ENCODE results near the gene KCNH3.

Gene KCNH3

DNA sequence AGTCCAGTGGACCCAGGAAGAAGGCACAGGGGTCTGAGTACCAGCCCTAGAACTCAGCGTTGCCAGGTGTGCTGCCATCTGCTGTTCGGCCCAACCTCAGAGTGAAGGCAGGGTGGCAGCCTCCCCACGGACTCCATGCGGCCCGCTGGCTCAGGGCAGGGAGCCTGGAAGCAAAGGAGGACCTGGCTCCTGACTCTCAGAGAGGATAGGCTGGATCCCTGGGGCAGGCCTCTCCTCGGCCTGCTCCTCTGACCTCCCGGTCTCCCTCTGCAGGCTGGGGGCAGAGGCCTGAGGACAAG lies 19.0 kb downstream of the KCNH3 start:
- Histone ChIP-seq H3K9me3 (ENCODE audit: control insufficient read depth in 1 of 2, low read length in 2 of 2) (no peaks in the 10 kb centered on the region), H3K27ac (ENCODE audit: low read length) (no peak overlapping the region), H3K4me3 (ENCODE audit: low read depth in 1 of 2, low read length in 2 of 2) (no peak overlapping the region), H3K36me3 (ENCODE audit: control insufficient read depth in 1 of 2, insufficient read depth in 2 of 2, low read length in 2 of 2) (peaks cover 36 to 67% of the 10 kb centered on the region in 2 donors), H3K4me1 (ENCODE audit: control insufficient read depth in 1 of 2, insufficient read depth in 2 of 2, low read length in 2 of 2) (no peaks in the 10 kb centered on the region), H3K27me3 (ENCODE audit: low read depth, low read length) (no peaks in the 10 kb centered on the region)

DNA sequence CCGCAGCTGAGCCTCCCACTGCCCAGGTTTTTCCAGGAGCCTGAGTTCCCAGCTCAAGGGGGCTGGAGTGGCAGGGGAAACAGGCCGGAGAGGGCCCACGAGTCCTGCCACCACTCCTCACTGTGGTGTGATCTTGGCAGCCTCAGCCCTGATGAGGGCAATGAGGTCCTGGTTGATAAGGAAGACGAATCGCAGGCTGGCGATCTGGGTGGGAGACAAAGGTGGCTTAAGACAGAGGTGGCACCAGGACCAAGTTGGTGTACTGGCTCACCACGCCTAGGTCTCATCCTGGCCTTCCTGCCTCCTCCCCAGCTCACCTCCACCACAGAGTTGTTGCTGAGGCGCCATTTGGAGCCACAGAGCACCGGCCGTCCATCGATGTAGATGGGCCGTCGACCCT lies 19.7 kb downstream of the KCNH3 start:
- Histone ChIP-seq H3K36me3 (ENCODE audit: control insufficient read depth in 1 of 2, insufficient read depth in 2 of 2, low read length in 2 of 2) (peaks cover 43 to 74% of the 10 kb centered on the region in 2 donors), H3K9me3 (ENCODE audit: control insufficient read depth in 1 of 2, low read length in 2 of 2) (no peaks in the 10 kb centered on the region), H3K4me1 (ENCODE audit: control insufficient read depth in 1 of 2, insufficient read depth in 2 of 2, low read length in 2 of 2) (no peaks in the 10 kb centered on the region), H3K27ac (ENCODE audit: low read length) (no peak overlapping the region), H3K4me3 (ENCODE audit: low read depth in 1 of 2, low read length in 2 of 2) (no peak overlapping the region), H3K27me3 (ENCODE audit: low read depth, low read length) (no peaks in the 10 kb centered on the region)

DNA sequence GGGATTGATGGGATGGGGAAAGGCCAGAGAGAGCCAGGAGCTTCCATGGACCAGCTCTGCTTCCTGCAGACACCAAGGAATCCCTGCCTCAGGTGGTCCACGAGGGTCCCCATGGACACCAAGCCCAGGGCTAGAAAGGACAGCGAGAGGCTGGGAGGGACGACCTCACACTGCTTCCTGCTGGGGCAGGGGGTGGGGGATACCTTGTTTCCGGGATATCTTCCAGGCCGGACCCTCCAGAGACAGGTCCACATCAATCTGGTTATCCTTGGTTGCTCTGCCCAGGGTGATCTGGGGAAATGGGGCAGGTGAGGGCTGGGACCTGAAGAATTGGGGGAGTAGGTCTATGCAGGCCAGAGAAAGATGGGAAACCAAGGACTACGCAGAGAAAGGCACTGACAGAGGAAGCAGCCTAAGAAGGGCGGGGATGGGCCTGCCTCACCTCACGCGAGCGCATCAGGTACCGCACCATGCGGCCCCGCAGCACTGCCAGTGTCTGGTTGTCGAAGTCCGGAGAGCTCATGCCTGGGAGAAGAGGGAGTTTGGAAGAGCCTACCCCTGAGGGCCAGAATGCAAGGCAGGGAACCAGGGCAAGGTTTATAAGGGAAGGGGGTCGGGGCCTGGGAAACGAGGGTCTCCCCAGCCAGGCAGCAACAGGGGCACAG lies 20.3 kb downstream of the KCNH3 start:
- H3K4me1 ChIP-seq (ENCODE audit: control insufficient read depth in 1 of 2, insufficient read depth in 2 of 2, low read length in 2 of 2): no peaks in the 10 kb centered on the region
- H3K36me3 ChIP-seq (ENCODE audit: control insufficient read depth in 1 of 2, insufficient read depth in 2 of 2, low read length in 2 of 2): peaks cover 47 to 80% of the 10 kb centered on the region in 2 donors
- no peaks in the 10 kb centered on the region for H3K9me3 ChIP-seq (ENCODE audit: control insufficient read depth in 1 of 2, low read length in 2 of 2)
- no peak overlapping the region for H3K27ac ChIP-seq (ENCODE audit: low read length)
- no peak overlapping the region for H3K4me3 ChIP-seq (ENCODE audit: low read depth in 1 of 2, low read length in 2 of 2)
- H3K27me3 ChIP-seq (ENCODE audit: low read depth, low read length): no peaks in the 10 kb centered on the region

DNA sequence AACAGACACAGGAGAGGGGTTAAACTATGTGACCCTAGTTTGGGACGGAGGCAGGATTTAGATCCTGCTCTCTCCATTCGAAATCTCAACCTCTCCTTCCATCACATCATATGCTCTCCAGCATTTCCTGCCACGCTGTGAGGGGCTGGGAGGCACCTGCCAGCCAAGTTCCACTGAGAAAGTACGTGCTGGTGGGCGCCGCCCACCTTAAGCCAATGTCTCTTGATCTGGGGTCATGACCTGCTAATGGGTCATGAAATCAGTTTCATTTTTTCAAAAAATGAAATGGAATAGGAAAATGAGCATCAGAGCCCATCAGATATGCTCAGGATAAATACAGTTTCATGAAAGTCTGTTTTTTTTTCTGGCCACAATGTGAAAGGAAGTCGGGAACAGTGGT lies 21.9 kb downstream of the KCNH3 start:
- no peaks in the 10 kb centered on the region for H3K4me1 ChIP-seq (ENCODE audit: control insufficient read depth in 1 of 2, insufficient read depth in 2 of 2, low read length in 2 of 2)
- no peaks in the 10 kb centered on the region for H3K27me3 ChIP-seq (ENCODE audit: low read depth, low read length)
- H3K4me3 ChIP-seq (ENCODE audit: low read depth in 1 of 2, low read length in 2 of 2): no peak overlapping the region
- H3K36me3 ChIP-seq (ENCODE audit: control insufficient read depth in 1 of 2, insufficient read depth in 2 of 2, low read length in 2 of 2): peaks cover 53 to 94% of the 10 kb centered on the region in 2 donors
- H3K9me3 ChIP-seq (ENCODE audit: control insufficient read depth in 1 of 2, low read length in 2 of 2): no peaks in the 10 kb centered on the region
- no peak overlapping the region for H3K27ac ChIP-seq (ENCODE audit: low read length)

DNA sequence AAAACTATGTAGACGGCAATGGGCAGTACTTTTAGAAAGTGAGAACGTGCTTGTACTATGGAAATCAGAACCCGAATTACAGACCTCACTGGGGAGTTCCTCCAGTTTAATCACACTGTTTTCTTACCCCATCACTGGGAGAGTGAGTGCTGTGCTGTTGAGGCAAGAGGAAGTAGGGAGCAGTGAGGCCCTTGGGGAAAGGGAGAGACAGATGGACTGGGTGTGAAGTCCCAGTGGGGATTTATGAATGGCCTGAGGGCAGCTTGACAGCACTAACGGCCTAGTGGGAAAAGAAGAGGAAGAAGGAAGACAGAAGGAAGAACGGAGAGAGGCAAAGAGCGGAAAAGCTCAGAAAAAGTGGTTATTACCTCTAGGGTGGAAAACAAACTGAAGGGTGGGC lies 23.4 kb downstream of the KCNH3 start:
- Histone ChIP-seq H3K4me3 (ENCODE audit: low read depth in 1 of 2, low read length in 2 of 2) (no peak overlapping the region), H3K27ac (ENCODE audit: low read length) (no peak overlapping the region), H3K4me1 (ENCODE audit: control insufficient read depth in 1 of 2, insufficient read depth in 2 of 2, low read length in 2 of 2) (peaks cover 9 to 11% of the 10 kb centered on the region in 2 donors), H3K36me3 (ENCODE audit: control insufficient read depth in 1 of 2, insufficient read depth in 2 of 2, low read length in 2 of 2) (peaks cover 57 to 82% of the 10 kb centered on the region in 2 donors), H3K27me3 (ENCODE audit: low read depth, low read length) (no peaks in the 10 kb centered on the region), H3K9me3 (ENCODE audit: control insufficient read depth in 1 of 2, low read length in 2 of 2) (no peaks in the 10 kb centered on the region)

DNA sequence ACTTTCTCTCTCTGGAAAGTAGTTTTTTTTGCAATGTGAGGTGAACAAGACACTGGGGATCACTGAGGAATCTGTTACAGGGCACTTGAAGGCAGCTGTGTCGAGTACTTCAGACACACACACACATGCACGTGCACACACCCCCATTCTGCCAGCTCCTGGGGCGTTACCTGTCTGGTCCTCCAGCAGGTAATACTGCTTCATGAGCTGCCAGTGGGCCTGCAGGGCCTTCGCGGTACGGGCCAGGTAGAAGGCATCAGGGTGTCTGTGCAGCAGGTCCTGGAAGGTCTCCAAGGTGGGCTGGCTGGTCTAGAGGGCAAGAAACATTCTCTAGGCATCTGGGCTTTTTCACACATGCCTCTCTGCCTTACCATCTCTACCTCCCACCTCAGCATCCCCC lies 24.0 kb downstream of the KCNH3 start:
- no peaks in the 10 kb centered on the region for H3K27me3 ChIP-seq (ENCODE audit: low read depth, low read length)
- H3K27ac ChIP-seq (ENCODE audit: low read length): no peak overlapping the region
- peaks cover 9 to 12% of the 10 kb centered on the region in 2 donors for H3K4me1 ChIP-seq (ENCODE audit: control insufficient read depth in 1 of 2, insufficient read depth in 2 of 2, low read length in 2 of 2)
- H3K9me3 ChIP-seq (ENCODE audit: control insufficient read depth in 1 of 2, low read length in 2 of 2): no peaks in the 10 kb centered on the region
- peaks cover 57 to 76% of the 10 kb centered on the region in 2 donors for H3K36me3 ChIP-seq (ENCODE audit: control insufficient read depth in 1 of 2, insufficient read depth in 2 of 2, low read length in 2 of 2)
- H3K4me3 ChIP-seq (ENCODE audit: low read depth in 1 of 2, low read length in 2 of 2): no peak overlapping the region

DNA sequence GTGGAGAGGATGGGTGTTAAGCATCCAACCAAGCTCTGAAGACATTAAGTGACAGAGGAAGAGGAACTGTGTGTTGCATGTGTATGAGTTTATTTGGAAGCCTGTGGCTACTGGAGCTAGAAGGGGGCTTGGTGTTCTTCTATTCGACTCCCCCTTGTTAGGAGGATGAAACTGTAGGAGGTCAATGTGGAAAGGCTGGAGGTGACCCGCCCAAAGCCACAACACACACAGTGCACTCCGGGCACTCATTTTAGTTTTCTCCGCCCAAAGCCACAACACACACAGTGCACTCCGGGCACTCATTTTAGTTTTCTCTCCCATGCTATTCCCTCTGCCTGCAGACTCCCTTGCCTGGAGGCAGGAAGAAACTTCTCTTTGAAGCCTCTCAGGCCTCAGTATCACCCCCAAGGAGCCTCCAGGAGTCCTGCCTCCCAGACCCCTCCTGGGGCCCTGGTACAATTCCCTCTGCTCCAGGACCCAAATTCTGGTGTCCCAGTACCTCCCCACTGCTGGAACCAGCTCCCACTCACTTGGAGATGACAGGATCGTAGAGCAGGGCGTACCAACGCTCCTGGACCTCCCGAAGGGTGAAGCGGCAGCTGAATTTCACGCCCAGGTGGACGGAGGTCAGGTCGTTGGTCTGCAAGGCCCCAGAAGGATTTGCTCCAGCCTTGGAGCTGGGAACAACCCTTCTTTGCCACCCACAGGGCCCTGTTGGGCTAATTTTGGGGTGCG lies 25.3 kb downstream of the KCNH3 start:
- Histone ChIP-seq H3K27me3 (ENCODE audit: low read depth, low read length) (no peaks in the 10 kb centered on the region), H3K4me1 (ENCODE audit: control insufficient read depth in 1 of 2, insufficient read depth in 2 of 2, low read length in 2 of 2) (peaks cover 9 to 20% of the 10 kb centered on the region in 2 donors), H3K27ac (ENCODE audit: low read length) (no peak overlapping the region), H3K36me3 (ENCODE audit: control insufficient read depth in 1 of 2, insufficient read depth in 2 of 2, low read length in 2 of 2) (peaks cover 49 to 65% of the 10 kb centered on the region in 2 donors), H3K4me3 (ENCODE audit: low read depth in 1 of 2, low read length in 2 of 2) (no peak overlapping the region), H3K9me3 (ENCODE audit: control insufficient read depth in 1 of 2, low read length in 2 of 2) (no peaks in the 10 kb centered on the region)

DNA sequence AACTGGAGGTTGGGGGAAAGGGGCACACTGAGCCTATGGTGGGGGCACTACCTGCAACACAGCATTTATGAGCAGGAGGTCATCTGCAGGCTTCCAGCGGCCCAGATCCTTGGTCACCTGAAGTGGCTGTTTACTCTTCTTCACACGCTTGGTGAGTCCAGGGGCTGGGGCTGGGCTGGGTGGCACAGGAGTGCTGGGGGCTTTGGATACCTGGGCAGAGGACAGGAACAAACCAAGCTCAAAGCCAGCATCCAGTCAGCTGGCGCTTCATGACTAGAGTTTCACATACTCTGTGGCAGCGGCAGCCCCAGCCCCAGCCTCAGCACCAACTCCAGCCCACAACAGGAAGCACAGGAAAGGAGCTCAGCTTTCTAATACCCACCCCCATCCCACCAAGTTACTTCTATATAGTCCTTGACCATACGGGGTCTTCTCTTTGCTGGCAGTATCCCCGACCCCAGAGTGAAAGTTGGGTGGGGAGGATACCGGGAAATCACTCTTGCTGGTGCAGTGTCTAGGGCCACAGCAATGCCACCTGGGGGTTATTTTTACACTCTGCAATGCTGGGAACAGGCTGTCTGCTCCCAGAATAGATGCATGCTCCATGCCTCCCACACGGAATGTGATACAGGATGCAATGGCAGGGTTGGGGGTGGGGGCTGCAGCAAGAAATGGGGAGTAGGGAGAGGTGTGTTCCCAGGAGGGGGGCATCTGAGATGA lies 26.0 kb downstream of the KCNH3 start:
- H3K4me1 ChIP-seq (ENCODE audit: control insufficient read depth in 1 of 2, insufficient read depth in 2 of 2, low read length in 2 of 2): peaks cover 9 to 25% of the 10 kb centered on the region in 2 donors
- no peak overlapping the region for H3K4me3 ChIP-seq (ENCODE audit: low read depth in 1 of 2, low read length in 2 of 2)
- H3K36me3 ChIP-seq (ENCODE audit: control insufficient read depth in 1 of 2, insufficient read depth in 2 of 2, low read length in 2 of 2): peaks cover 45 to 58% of the 10 kb centered on the region in 2 donors
- H3K9me3 ChIP-seq (ENCODE audit: control insufficient read depth in 1 of 2, low read length in 2 of 2): no peaks in the 10 kb centered on the region
- no peak overlapping the region for H3K27ac ChIP-seq (ENCODE audit: low read length)
- H3K27me3 ChIP-seq (ENCODE audit: low read depth, low read length): no peaks in the 10 kb centered on the region

DNA sequence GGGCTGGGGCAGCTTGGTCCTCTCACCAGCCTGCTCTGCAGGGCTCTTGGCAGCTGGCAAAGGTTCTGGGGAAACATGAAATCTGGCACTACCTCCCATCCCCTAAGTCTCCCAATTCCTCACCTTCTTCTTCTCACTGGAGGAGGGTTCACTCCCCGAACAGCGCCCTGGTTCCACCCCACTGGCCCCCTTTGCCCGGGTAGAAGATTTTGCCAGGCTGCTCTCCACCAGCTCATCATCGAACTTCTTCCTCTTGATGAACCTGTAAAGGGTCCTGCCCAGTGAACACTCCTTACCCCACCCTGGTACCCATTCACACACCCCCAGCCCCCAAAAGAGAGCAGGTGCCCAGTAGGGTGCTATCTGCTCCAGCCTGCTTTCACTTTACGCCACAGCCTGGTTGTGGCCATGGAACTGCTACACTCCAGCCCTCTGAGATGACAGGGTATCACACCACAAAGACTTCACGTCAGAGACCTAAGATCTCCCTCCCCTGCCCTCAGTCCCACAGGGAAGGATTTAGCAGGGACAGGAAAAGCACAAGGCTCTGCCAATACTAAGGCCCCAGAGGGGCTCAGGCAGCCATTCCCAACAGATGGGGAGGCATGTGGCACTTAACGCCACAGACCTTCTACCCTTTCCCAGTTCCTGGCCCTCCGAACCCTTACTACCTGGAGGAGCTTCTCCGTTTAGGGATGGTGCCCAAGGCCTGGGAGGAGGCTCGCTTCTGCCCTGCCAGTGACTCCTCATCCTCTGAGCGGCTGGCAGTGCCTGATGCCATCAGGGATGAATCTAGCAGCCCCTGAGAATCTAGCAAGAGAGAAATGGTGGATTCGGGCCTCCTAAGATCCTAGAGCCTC lies 26.8 kb downstream of the KCNH3 start:
- H3K4me1 ChIP-seq (ENCODE audit: control insufficient read depth in 1 of 2, insufficient read depth in 2 of 2, low read length in 2 of 2): peaks cover 9 to 29% of the 10 kb centered on the region in 2 donors
- H3K27ac ChIP-seq (ENCODE audit: low read length): no peak overlapping the region
- H3K27me3 ChIP-seq (ENCODE audit: low read depth, low read length): no peaks in the 10 kb centered on the region
- H3K9me3 ChIP-seq (ENCODE audit: control insufficient read depth in 1 of 2, low read length in 2 of 2): no peaks in the 10 kb centered on the region
- peaks cover 37 to 50% of the 10 kb centered on the region in 2 donors for H3K36me3 ChIP-seq (ENCODE audit: control insufficient read depth in 1 of 2, insufficient read depth in 2 of 2, low read length in 2 of 2)
- no peak overlapping the region for H3K4me3 ChIP-seq (ENCODE audit: low read depth in 1 of 2, low read length in 2 of 2)

DNA sequence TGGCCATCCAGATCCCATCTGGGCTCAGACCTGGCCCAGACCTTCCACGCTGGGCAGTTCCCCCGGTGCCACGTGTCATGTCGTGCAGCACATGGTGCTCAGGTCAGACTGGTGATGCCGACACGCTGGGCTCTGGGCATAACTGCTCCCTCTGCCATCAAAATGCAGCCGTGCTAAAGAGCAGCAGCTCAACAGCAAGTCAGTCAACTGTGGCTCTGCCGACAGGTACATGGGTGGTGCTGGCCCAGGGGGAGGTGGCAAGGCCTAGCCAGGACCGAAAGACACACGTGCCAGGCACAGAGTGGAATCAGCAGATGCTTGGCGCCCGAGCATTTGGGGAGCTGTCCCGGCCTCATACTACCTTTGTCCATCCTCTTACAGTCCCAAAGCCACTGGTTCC lies 27.5 kb downstream of the KCNH3 start:
- Histone ChIP-seq H3K27ac (ENCODE audit: low read length) (no peak overlapping the region), H3K4me1 (ENCODE audit: control insufficient read depth in 1 of 2, insufficient read depth in 2 of 2, low read length in 2 of 2) (peaks cover 9 to 29% of the 10 kb centered on the region in 2 donors), H3K27me3 (ENCODE audit: low read depth, low read length) (no peaks in the 10 kb centered on the region), H3K36me3 (ENCODE audit: control insufficient read depth in 1 of 2, insufficient read depth in 2 of 2, low read length in 2 of 2) (peaks cover 31 to 42% of the 10 kb centered on the region in 2 donors), H3K9me3 (ENCODE audit: control insufficient read depth in 1 of 2, low read length in 2 of 2) (no peaks in the 10 kb centered on the region), H3K4me3 (ENCODE audit: low read depth in 1 of 2, low read length in 2 of 2) (no peak overlapping the region)

DNA sequence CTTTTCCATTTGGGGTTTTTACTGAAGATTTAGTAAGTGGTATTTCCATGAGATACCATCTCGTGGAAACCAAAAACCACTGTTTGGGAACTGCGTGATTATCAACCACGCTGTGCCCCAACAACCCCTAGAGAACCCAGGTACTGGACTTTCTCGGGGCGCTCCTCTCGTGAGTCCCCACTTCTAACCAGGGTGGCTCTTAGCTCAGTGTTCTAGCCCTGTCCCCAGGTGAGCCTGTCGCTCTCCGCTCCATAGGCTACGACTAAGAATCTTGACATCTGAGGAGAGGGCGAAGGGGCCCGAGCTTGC lies 28.4 kb downstream of the KCNH3 start:
- H3K27ac ChIP-seq (ENCODE audit: low read length): peak overlapping the region; percentile 97

More for the DNA sequence above, 28.4 kb downstream of the KCNH3 start:
- Histone ChIP-seq H3K36me3 (ENCODE audit: control insufficient read depth in 1 of 2, insufficient read depth in 2 of 2, low read length in 2 of 2) (peaks cover 24 to 33% of the 10 kb centered on the region in 2 donors), H3K27me3 (ENCODE audit: low read depth, low read length) (no peaks in the 10 kb centered on the region), H3K9me3 (ENCODE audit: control insufficient read depth in 1 of 2, low read length in 2 of 2) (no peaks in the 10 kb centered on the region), H3K4me3 (ENCODE audit: low read depth in 1 of 2, low read length in 2 of 2) (peak overlapping the region; percentile 96 to 99), H3K4me1 (ENCODE audit: control insufficient read depth in 1 of 2, insufficient read depth in 2 of 2, low read length in 2 of 2) (peaks cover 9 to 29% of the 10 kb centered on the region in 2 donors)

Measured in muscle layer of duodenum (tissue), 2 donors.